ENCODE measurements around the gene PTPRU. TPM values are rescaled to one million over a fixed set of nuclear protein-coding genes. Genes with fewer than 3 reads are reported as not detected.
A peak's percentile ranks its signal among the peaks of the same experiment; 100 is the strongest.

Gene PTPRU
- total RNA-seq, 1 experiment from 2014 or later: 25.7 TPM

- Histone ChIP-seq H4K20me1 (ENCODE audit: low read length) (no peaks in the 10 kb centered on the region), H3F3A (ENCODE audit: low read length, unreplicated experiment) (no peaks in the 10 kb centered on the region), H3K9me3 (ENCODE audit: low read length) (no peaks in the 10 kb centered on the region), H3K4me1 (ENCODE audit: insufficient read depth, low read length) (no peaks in the 10 kb centered on the region), H3K79me2 (ENCODE audit: low read length) (no peaks in the 10 kb centered on the region), H3K27ac (ENCODE audit: low read length) (no peak overlapping the region), H3K9ac (ENCODE audit: low read length) (no peak overlapping the region), H3K27me3 (ENCODE audit: low read length) (peaks cover 4% of the 10 kb centered on the region; the same call in 1 of the 2 replicates), H2AFZ (ENCODE audit: low read length) (no peak overlapping the region), H3K4me3 (ENCODE audit: low read length) (no peak overlapping the region), H3K9me2 (replicated peaks; ENCODE audit: low read length) (no peaks in the 10 kb centered on the region), H3K4me2 (ENCODE audit: low read length) (no peak overlapping the region), H3K36me3 (ENCODE audit: low read depth, low read length) (no peaks in the 10 kb centered on the region)
- intact Hi-C loops (cut with micrococcal nuclease): no loop called here
- CTCF ChIA-PET: interaction anchor here (0.6 kb wide), 1 partner anchor 13 kb away, joined by 3 read pairs; no protein-coding TSS in a partner anchor
- BruUV-seq (replicated peaks): no TSS peak
- TF ChIP-seq CTCF (conservative IDR thresholded peaks at IDR 0.05; ENCODE audit: low read depth, low read length) (no peak), EZH2phosphoT487 (IDR thresholded peaks at IDR 0.05; ENCODE audit: borderline replicate concordance, low read length) (no peak), EZH2 (IDR thresholded peaks at IDR 0.05; ENCODE audit: low read length, unreplicated experiment) (no peak)
- DNase-seq (no peak), ATAC-seq (peak; percentile 29)
- POLR2A ChIA-PET (ENCODE audit: unreplicated experiment): no interaction called here
Observed at GRCh38 chr1:29331729-29332128, 95.4 kb downstream of the PTPRU start.

- Histone ChIP-seq H3K79me2 (ENCODE audit: low read length) (no peaks in the 10 kb centered on the region), H3K27me3 (ENCODE audit: low read length) (peaks cover 4% of the 10 kb centered on the region; the same call in 1 of the 2 replicates), H3K4me1 (ENCODE audit: insufficient read depth, low read length) (no peaks in the 10 kb centered on the region), H4K20me1 (ENCODE audit: low read length) (no peaks in the 10 kb centered on the region), H3K4me3 (ENCODE audit: low read length) (no peak overlapping the region), H3K27ac (ENCODE audit: low read length) (no peak overlapping the region), H2AFZ (ENCODE audit: low read length) (no peak overlapping the region), H3K9me3 (ENCODE audit: low read length) (no peaks in the 10 kb centered on the region), H3K9ac (ENCODE audit: low read length) (no peak overlapping the region), H3K4me2 (ENCODE audit: low read length) (no peak overlapping the region), H3K9me2 (replicated peaks; ENCODE audit: low read length) (no peaks in the 10 kb centered on the region), H3K36me3 (ENCODE audit: low read depth, low read length) (no peaks in the 10 kb centered on the region), H3F3A (ENCODE audit: low read length, unreplicated experiment) (no peaks in the 10 kb centered on the region)
- ChIA-PET CTCF (interaction anchor here (0.6 to 0.7 kb wide), 2 partner anchors 13 to 350 kb away, joined by 3 read pairs; no protein-coding TSS in a partner anchor), POLR2A (ENCODE audit: unreplicated experiment) (no interaction called here)
- intact Hi-C loops (cut with micrococcal nuclease): no loop called here
- DNase-seq: peak; percentile 60
- BruUV-seq (replicated peaks): no TSS peak
- TF ChIP-seq CTCF (conservative IDR thresholded peaks at IDR 0.05; ENCODE audit: low read depth, low read length) (peak; percentile 71), EZH2phosphoT487 (IDR thresholded peaks at IDR 0.05; ENCODE audit: borderline replicate concordance, low read length) (no peak)
- peak; percentile 38 for ATAC-seq
Observed at GRCh38 chr1:29332204-29332603, 95.9 kb downstream of the PTPRU start.

GRCh38 chr1:29333008-29333407, 96.7 kb downstream of the PTPRU start:
- H3K9ac ChIP-seq (ENCODE audit: low read length): no peak overlapping the region
- no peak overlapping the region for H3K4me3 ChIP-seq (ENCODE audit: low read length)
- intact Hi-C loops (cut with micrococcal nuclease): no loop called here
- no peaks in the 10 kb centered on the region for H3K9me3 ChIP-seq (ENCODE audit: low read length)
- peaks cover 4% of the 10 kb centered on the region; the same call in 1 of the 2 replicates for H3K27me3 ChIP-seq (ENCODE audit: low read length)
- ATAC-seq (no peak), DNase-seq (no peak)
- no peaks in the 10 kb centered on the region for H3K79me2 ChIP-seq (ENCODE audit: low read length)
- H3K9me2 ChIP-seq (replicated peaks; ENCODE audit: low read length): no peaks in the 10 kb centered on the region
- H3K27ac ChIP-seq (ENCODE audit: low read length): no peak overlapping the region
- H3F3A ChIP-seq (ENCODE audit: low read length, unreplicated experiment): no peaks in the 10 kb centered on the region
- TF ChIP-seq EZH2 (IDR thresholded peaks at IDR 0.05; ENCODE audit: low read length, unreplicated experiment): no peak
- no peak for TF ChIP-seq CTCF (conservative IDR thresholded peaks at IDR 0.05; ENCODE audit: low read depth, low read length)
- no peak for TF ChIP-seq EZH2phosphoT487 (IDR thresholded peaks at IDR 0.05; ENCODE audit: borderline replicate concordance, low read length)
- no peak overlapping the region for H2AFZ ChIP-seq (ENCODE audit: low read length)
- no peaks in the 10 kb centered on the region for H3K36me3 ChIP-seq (ENCODE audit: low read depth, low read length)
- no TSS peak for BruUV-seq (replicated peaks)
- H4K20me1 ChIP-seq (ENCODE audit: low read length): no peaks in the 10 kb centered on the region
- POLR2A ChIA-PET (ENCODE audit: unreplicated experiment): no interaction called here
- CTCF ChIA-PET: no interaction called here
- H3K4me2 ChIP-seq (ENCODE audit: low read length): no peak overlapping the region
- no peaks in the 10 kb centered on the region for H3K4me1 ChIP-seq (ENCODE audit: insufficient read depth, low read length)
